Gastrocnemius medialis (tissue), 4 donors: ENCODE measurements around the gene THAP4.

Source experiments
- CTCF ChIP-seq, 5 experiments: fragments of 450-650 bp in 3 of 5; fragments of 200-600 bp in 2 of 5; sonication (generic) in 2 of 5; IDR thresholded peaks in 4 of 5; conservative IDR thresholded peaks in 1 of 5; 1 replicate in 4 of 5; 2 replicates in 1 of 5; pipeline ENCODE4 v1.5.1; 2016 to 2019; ENCODE audit warnings: antibody characterized with exemption in 5 of 5, mild to moderate bottlenecking in 3 of 5, moderate library complexity in 3 of 5
- POLR2A ChIP-seq, 2 donors: fragments of 450-650 bp; IDR thresholded peaks; one replicate each; pipeline ENCODE4 v1.6.1; 2017; ENCODE audit warnings: antibody characterized with exemption in 2 of 2, mild to moderate bottlenecking in 2 of 2, moderate library complexity in 2 of 2

GRCh38 chr2:241616168-241617125 lies 20.5 kb downstream of the THAP4 start:
- TF ChIP-seq CTCF (IDR thresholded peaks at IDR 0.05 in 4 of 5, conservative IDR thresholded peaks at IDR 0.05 in 1 of 5) (no peak), POLR2A (IDR thresholded peaks at IDR 0.05) (no peak)
